ENCODE data around the gene LIMS1.

DNA sequence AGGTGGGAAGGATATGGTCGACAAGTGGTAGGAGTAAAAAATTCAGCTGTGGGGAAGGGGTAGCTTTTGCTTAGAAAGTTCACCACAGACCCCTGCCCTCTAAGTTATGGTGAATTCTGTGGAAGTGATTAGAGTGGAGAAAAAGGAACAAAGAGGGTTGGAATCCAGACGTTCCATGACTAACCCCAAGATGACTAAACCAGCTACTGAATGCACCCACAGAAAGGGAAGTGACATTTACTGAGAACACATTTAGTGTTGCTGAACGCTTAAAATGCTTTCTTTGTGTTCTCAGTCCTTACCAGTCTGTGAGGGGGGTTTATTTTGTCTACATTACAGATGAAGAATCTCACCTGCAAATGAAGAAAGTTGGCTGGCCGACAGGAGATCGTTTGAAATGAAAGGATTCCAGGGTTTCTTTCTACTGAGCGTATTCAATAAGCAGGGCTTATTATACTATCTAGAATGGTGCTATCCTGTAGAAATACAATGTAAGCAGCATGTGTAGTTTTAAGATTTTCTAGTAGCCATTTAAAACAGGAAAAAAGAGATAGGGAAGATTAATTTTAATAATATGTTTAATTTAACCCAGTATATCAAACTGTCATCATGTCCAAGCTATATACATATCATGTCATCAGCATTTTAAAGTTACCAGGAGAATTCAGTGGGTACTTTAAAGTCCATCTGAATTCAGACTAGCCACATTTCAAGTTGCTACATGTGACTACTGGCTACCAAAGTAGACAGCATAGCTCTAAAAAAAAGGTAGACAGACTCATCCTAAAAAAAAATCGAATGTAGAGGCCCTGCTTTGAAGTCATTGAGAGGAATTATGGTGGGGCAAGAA lies 60.1 kb downstream of the LIMS1 start:
- TF ChIP-seq, protein P1, sequence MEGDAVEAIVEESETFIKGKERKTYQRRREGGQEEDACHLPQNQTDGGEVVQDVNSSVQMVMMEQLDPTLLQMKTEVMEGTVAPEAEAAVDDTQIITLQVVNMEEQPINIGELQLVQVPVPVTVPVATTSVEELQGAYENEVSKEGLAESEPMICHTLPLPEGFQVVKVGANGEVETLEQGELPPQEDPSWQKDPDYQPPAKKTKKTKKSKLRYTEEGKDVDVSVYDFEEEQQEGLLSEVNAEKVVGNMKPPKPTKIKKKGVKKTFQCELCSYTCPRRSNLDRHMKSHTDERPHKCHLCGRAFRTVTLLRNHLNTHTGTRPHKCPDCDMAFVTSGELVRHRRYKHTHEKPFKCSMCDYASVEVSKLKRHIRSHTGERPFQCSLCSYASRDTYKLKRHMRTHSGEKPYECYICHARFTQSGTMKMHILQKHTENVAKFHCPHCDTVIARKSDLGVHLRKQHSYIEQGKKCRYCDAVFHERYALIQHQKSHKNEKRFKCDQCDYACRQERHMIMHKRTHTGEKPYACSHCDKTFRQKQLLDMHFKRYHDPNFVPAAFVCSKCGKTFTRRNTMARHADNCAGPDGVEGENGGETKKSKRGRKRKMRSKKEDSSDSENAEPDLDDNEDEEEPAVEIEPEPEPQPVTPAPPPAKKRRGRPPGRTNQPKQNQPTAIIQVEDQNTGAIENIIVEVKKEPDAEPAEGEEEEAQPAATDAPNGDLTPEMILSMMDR (IDR thresholded peaks at IDR 0.05): no peak
- TF ChIP-seq POLR2A (IDR thresholded peaks at IDR 0.05): no peak
